Measurements from ENCODE around the gene SAP30BP.

The SAP30BP gene

GRCh38 chr17:75685499-75685898 lies 18.4 kb downstream of the SAP30BP start:
- no peak for DNase-seq (ENCODE audit: low read depth in 2 of 2)

GRCh38 chr17:75688209-75688825 lies 21.2 kb downstream of the SAP30BP start:
- no peak for DNase-seq (ENCODE audit: low read depth in 2 of 2)

GRCh38 chr17:75689441-75689873 lies 22.3 kb downstream of the SAP30BP start:
- DNase-seq (ENCODE audit: low read depth in 2 of 2): peak in 1 of 2 donors; percentile 7

- peak; percentile 20 to 37 for DNase-seq (ENCODE audit: low read depth in 2 of 2)
These were observed 24.2 kb downstream of the SAP30BP start for GRCh38 chr17:75691371-75691791.

GRCh38 chr17:75691801-75692626 lies 24.9 kb downstream of the SAP30BP start:
- no peak for DNase-seq (ENCODE audit: low read depth in 2 of 2)

- DNase-seq (ENCODE audit: low read depth in 2 of 2): no peak
These were observed 25.8 kb downstream of the SAP30BP start for GRCh38 chr17:75692976-75693375.

- no peak for DNase-seq (ENCODE audit: low read depth in 2 of 2)
These were observed 26.7 kb downstream of the SAP30BP start for GRCh38 chr17:75693500-75694481.

GRCh38 chr17:75694536-75694935 lies 27.4 kb downstream of the SAP30BP start:
- no peak for DNase-seq (ENCODE audit: low read depth in 2 of 2)

GRCh38 chr17:75695141-75695829 lies 28.1 kb downstream of the SAP30BP start:
- no peak for DNase-seq (ENCODE audit: low read depth in 2 of 2)

- no peak for DNase-seq (ENCODE audit: low read depth in 2 of 2)
These were observed 28.7 kb downstream of the SAP30BP start for GRCh38 chr17:75695830-75696271.

- no peak for DNase-seq (ENCODE audit: low read depth in 2 of 2)
These were observed 30.6 kb downstream of the SAP30BP start for GRCh38 chr17:75697651-75698291.

GRCh38 chr17:75698659-75699058 lies 31.5 kb downstream of the SAP30BP start:
- no peak for DNase-seq (ENCODE audit: low read depth in 2 of 2)

- no peak for DNase-seq (ENCODE audit: low read depth in 2 of 2)
These were observed 34.1 kb downstream of the SAP30BP start for GRCh38 chr17:75701288-75701687.

GRCh38 chr17:75703191-75703590 lies 36.1 kb downstream of the SAP30BP start:
- DNase-seq (ENCODE audit: low read depth in 2 of 2): no peak

GRCh38 chr17:75703591-75703990 lies 36.5 kb downstream of the SAP30BP start:
- no peak for DNase-seq (ENCODE audit: low read depth in 2 of 2)

GRCh38 chr17:75704963-75705875 lies 38.1 kb downstream of the SAP30BP start:
- DNase-seq (ENCODE audit: low read depth in 2 of 2): no peak

- DNase-seq (ENCODE audit: low read depth in 2 of 2): no peak
These were observed 39.0 kb downstream of the SAP30BP start for GRCh38 chr17:75706042-75706728.

GRCh38 chr17:75707079-75707571 lies 40.0 kb downstream of the SAP30BP start:
- DNase-seq (ENCODE audit: low read depth in 2 of 2): no peak

- no peak for DNase-seq (ENCODE audit: low read depth in 2 of 2)
These were observed 45.3 kb downstream of the SAP30BP start for GRCh38 chr17:75712446-75712845.

Data from stimulated activated CD4-positive, alpha-beta T cell treated with anti-CD3 and anti-CD28 coated beads, Interleukin-4, amount 100 ng/mL, for 48 hours (primary cell).